Keratinocyte (primary cell): ENCODE results near the gene PPCS. TPM values are rescaled to one million over a fixed set of nuclear protein-coding genes. Genes with fewer than 3 reads are reported as not detected.

Experiments used
- DNase-seq: peaks from one replicate; pipeline ENCODE4 v3.0.0-alpha.2; 2011; ENCODE audit warnings: low read depth, missing footprints, low spot score
- FAIRE-seq: peaks from 2 replicates; lab custom pipeline; 2011; peaks lifted over from hg19 to GRCh38; lab: Jason Lieb, UNC
- H2AFZ ChIP-seq: 2 replicates; pipeline ENCODE4 v1.6.0; 2012; ENCODE audit warnings: low read length, control low read depth, inconsistent platforms; ENCODE audit not compliant: control insufficient read depth
- H3K27ac ChIP-seq: 2 replicates; pipeline ENCODE4 v1.5.1; 2011; ENCODE audit warnings: low read length; ENCODE audit not compliant: control insufficient read depth, insufficient read depth
- H3K27me3 ChIP-seq: 3 replicates; pipeline ENCODE4 v1.6.0; 2011; ENCODE audit warnings: low read length; ENCODE audit not compliant: control insufficient read depth, insufficient read depth; ENCODE audit errors: extremely low read depth
- H3K36me3 ChIP-seq, 2 experiments: 2 replicates in 1 of 2; 3 replicates in 1 of 2; pipeline ENCODE4 v1.5.1; 2011; ENCODE audit warnings: low read length in 2 of 2, mild to moderate bottlenecking in 1 of 2; ENCODE audit not compliant: control insufficient read depth in 2 of 2, insufficient read depth in 2 of 2; ENCODE audit errors: extremely low read depth in 1 of 2
- H3K4me1 ChIP-seq: 3 replicates; pipeline ENCODE4 v1.5.1; 2011; ENCODE audit warnings: low read length; ENCODE audit not compliant: control insufficient read depth, insufficient read depth; ENCODE audit errors: extremely low read depth
- H3K4me2 ChIP-seq: 3 replicates; pipeline ENCODE4 v1.6.0; 2011; ENCODE audit warnings: low read depth, low read length; ENCODE audit not compliant: control insufficient read depth, insufficient read depth; ENCODE audit errors: extremely low read depth
- H3K4me3 ChIP-seq, 3 experiments: fragments of 200-600 bp in 1 of 3; sonication (generic) in 1 of 3; 2 replicates in 2 of 3; 3 replicates in 1 of 3; pipeline ENCODE4 v1.5.1; 2011 to 2016; ENCODE audit warnings: low read length in 3 of 3, mild to moderate bottlenecking in 3 of 3, control low read depth in 2 of 3, inconsistent platforms in 1 of 3, low read depth in 1 of 3, mixed read lengths in 1 of 3, mixed run types in 1 of 3, moderate library complexity in 1 of 3; ENCODE audit not compliant: control insufficient read depth in 2 of 3, insufficient read depth in 2 of 3; ENCODE audit errors: extremely low read depth in 1 of 3
- H3K79me2 ChIP-seq: 2 replicates; pipeline ENCODE4 v1.6.0; 2012; ENCODE audit warnings: low read length; ENCODE audit not compliant: control insufficient read depth, insufficient read depth
- H3K9ac ChIP-seq: 3 replicates; pipeline ENCODE4 v1.6.0; 2011; ENCODE audit warnings: low read length; ENCODE audit not compliant: control insufficient read depth, insufficient read depth; ENCODE audit errors: extremely low read depth
- H3K9me1 ChIP-seq: 3 replicates; pipeline ENCODE4 v1.6.0; 2011; ENCODE audit warnings: low read length; ENCODE audit not compliant: control insufficient read depth, insufficient read depth; ENCODE audit errors: extremely low read depth
- H3K9me3 ChIP-seq: 2 replicates; pipeline ENCODE4 v1.5.1; 2012; ENCODE audit warnings: low read depth, low read length; ENCODE audit not compliant: control insufficient read depth
- H4K20me1 ChIP-seq: 3 replicates; pipeline ENCODE4 v1.6.0; 2011; ENCODE audit warnings: low read length; ENCODE audit not compliant: control insufficient read depth, insufficient read depth; ENCODE audit errors: extremely low read depth
- EZH2 ChIP-seq: IDR thresholded peaks from one replicate; pipeline ENCODE4 v1.6.1; 2012; ENCODE audit warnings: inconsistent platforms, mild to moderate bottlenecking, low read length, moderate library complexity
- dilution Hi-C: fragments of 300-500 bp; cut with MboI; formaldehyde crosslinking; loops from one replicate; pipeline ENCODE4 v1.7.0; 2020; ENCODE audit warnings: low sequenced_read_pairs; ENCODE audit not compliant: extremely low pct_ligation_motif_present
- polyA plus RNA-seq, 5 experiments: library from polyadenylated mRNA; depleted of rRNA in 3 of 5; stranded (reverse) in 3 of 5; stranded (forward) in 1 of 5; unstranded in 1 of 5; fragments of >200 nt; gene quantifications; 1 replicate in 1 of 5; 2 replicates in 3 of 5; 3 replicates in 1 of 5; pipeline versions ENCODE4 v1.2.1 to v1.2.3, GENCODE V29; 2011 to 2012; ENCODE audit warnings: missing spikeins in 2 of 5, low read depth in 1 of 5, low replicate concordance in 1 of 5
- TF ChIP-seq, protein P1 (sequence below), 3 experiments: IDR thresholded peaks in 1 of 3; conservative IDR thresholded peaks in 1 of 3; optimal IDR thresholded peaks in 1 of 3; 2 replicates in 2 of 3; 3 replicates in 1 of 3; pipeline versions ENCODE3 to v1.5.1; 2011; ENCODE audit warnings: low read length in 3 of 3, mild to moderate bottlenecking in 3 of 3, moderate library complexity in 2 of 3, control low read depth in 1 of 3, inconsistent platforms in 1 of 3; ENCODE audit not compliant: insufficient read depth in 2 of 3; ENCODE audit errors: extremely low read depth in 1 of 3

The PPCS gene
- polyA plus RNA-seq, 1 donor (not counting 4 experiments of a cell fraction or from before 2014, with no cell fraction given) = 47.3 TPM

DNA sequence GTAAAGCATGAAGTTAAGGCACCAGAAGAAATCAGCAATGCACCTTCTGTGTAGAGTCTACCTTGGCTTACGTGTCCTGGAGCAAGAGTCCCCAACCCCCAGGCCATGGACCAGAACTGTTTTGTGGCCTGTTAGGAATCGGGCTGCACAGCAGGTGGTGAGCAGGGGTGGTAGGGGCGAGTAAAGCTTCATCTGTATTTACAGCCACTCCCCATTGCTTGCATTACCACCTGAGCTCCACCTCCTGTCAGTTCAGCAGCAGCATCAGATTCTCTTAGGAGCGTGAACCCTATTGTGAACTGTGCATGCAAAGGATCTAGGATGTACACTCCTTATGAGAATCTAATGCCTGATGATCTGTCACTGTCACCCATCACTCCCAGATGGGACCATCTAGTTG, 22.0 kb upstream of the PPCS start:
- H3K4me2 ChIP-seq = no peak overlapping the region
- H3K27ac ChIP-seq = no peak overlapping the region
- H3K9me3 ChIP-seq = no peaks in the 10 kb centered on the region
- H3K27me3 ChIP-seq = no peaks in the 10 kb centered on the region
- H3K9me1 ChIP-seq = no peaks in the 10 kb centered on the region
- dilution Hi-C loops = no loop called here
- no peaks in the 10 kb centered on the region for H3K79me2 ChIP-seq
- peaks cover under 1% of the 10 kb centered on the region for H3K4me1 ChIP-seq
- no peak overlapping the region for H3K4me3 ChIP-seq
- H3K36me3 ChIP-seq = no peaks in the 10 kb centered on the region
- DNase-seq (no peak), FAIRE-seq (no peak)
- TF ChIP-seq EZH2 = no peak
- TF ChIP-seq, protein P1, sequence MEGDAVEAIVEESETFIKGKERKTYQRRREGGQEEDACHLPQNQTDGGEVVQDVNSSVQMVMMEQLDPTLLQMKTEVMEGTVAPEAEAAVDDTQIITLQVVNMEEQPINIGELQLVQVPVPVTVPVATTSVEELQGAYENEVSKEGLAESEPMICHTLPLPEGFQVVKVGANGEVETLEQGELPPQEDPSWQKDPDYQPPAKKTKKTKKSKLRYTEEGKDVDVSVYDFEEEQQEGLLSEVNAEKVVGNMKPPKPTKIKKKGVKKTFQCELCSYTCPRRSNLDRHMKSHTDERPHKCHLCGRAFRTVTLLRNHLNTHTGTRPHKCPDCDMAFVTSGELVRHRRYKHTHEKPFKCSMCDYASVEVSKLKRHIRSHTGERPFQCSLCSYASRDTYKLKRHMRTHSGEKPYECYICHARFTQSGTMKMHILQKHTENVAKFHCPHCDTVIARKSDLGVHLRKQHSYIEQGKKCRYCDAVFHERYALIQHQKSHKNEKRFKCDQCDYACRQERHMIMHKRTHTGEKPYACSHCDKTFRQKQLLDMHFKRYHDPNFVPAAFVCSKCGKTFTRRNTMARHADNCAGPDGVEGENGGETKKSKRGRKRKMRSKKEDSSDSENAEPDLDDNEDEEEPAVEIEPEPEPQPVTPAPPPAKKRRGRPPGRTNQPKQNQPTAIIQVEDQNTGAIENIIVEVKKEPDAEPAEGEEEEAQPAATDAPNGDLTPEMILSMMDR (optimal IDR thresholded peaks at IDR 0.05 in 1 of 3, IDR thresholded peaks at IDR 0.05 in 1 of 3, conservative IDR thresholded peaks at IDR 0.05 in 1 of 3; ENCODE audit: extremely low read depth in 1 of 3, insufficient read depth in 2 of 3, low read length in 3 of 3) = no peak
- H2AFZ ChIP-seq = no peak overlapping the region
- H3K9ac ChIP-seq = no peak overlapping the region
- no peaks in the 10 kb centered on the region for H4K20me1 ChIP-seq

- Histone ChIP-seq H3K9me3 (no peaks in the 10 kb centered on the region), H2AFZ (no peak overlapping the region), H3K9me1 (no peaks in the 10 kb centered on the region), H3K9ac (no peak overlapping the region), H3K4me3 (no peak overlapping the region), H3K79me2 (no peaks in the 10 kb centered on the region), H3K27ac (no peak overlapping the region), H3K27me3 (no peaks in the 10 kb centered on the region), H4K20me1 (no peaks in the 10 kb centered on the region), H3K36me3 (no peaks in the 10 kb centered on the region), H3K4me1 (peaks cover 8% of the 10 kb centered on the region), H3K4me2 (peak overlapping the region; percentile 54)
- dilution Hi-C loops = no loop called here
- DNase-seq = no peak
- TF ChIP-seq, protein P1 (optimal IDR thresholded peaks at IDR 0.05 in 1 of 3, IDR thresholded peaks at IDR 0.05 in 1 of 3, conservative IDR thresholded peaks at IDR 0.05 in 1 of 3; ENCODE audit: extremely low read depth in 1 of 3, insufficient read depth in 2 of 3, low read length in 3 of 3) = no peak
- no peak for TF ChIP-seq EZH2
- FAIRE-seq = peak; percentile 90
Observed at GRCh38 chr1:42439940-42440339, 16.4 kb upstream of the PPCS start.
